ENCODE results near the gene LRCH4. TPM values are rescaled to one million over a fixed set of nuclear protein-coding genes. Genes with fewer than 3 reads are reported as not detected.

The LRCH4 gene
- total and polyA plus RNA-seq, 2 of the 8 experiments (the other 6 are each of a cell fraction or from before 2014, with no cell fraction given) = 15.5 to 36.6 TPM

- TF ChIP-seq HDAC2 (IDR thresholded peaks at IDR 0.05; ENCODE audit: borderline replicate concordance in 1 of 2, low read depth in 2 of 2, low read length in 2 of 2) (no peak), ATF2 (IDR thresholded peaks at IDR 0.05; ENCODE audit: low read length) (no peak)
- no peak overlapping the region for H2BK5ac ChIP-seq (ENCODE audit: low read depth, low read length)
- no peak overlapping the region for H3K56ac ChIP-seq (replicated peaks; ENCODE audit: insufficient read length, low read depth, low read length)
- H3K23me2 ChIP-seq (ENCODE audit: low read depth, low read length) = peaks cover 4% of the 10 kb centered on the region; the same call in 1 of the 2 replicates
- no peaks in the 10 kb centered on the region for H4K20me1 ChIP-seq (replicated peaks in 1 of 2; ENCODE audit: control insufficient read depth in 1 of 2, insufficient read depth in 2 of 2, low read length in 2 of 2)
- no peak overlapping the region for H3K27ac ChIP-seq (ENCODE audit: low read depth, low read length)
- peaks cover 2% of the 10 kb centered on the region; the same call in 1 of the 2 replicates for H3K79me1 ChIP-seq (ENCODE audit: low read depth, low read length)
- H3K23ac ChIP-seq (ENCODE audit: insufficient read length) = no peak overlapping the region
- H3K79me2 ChIP-seq (ENCODE audit: control insufficient read depth in 1 of 2, insufficient read depth in 2 of 2, low read length in 2 of 2) = peaks cover 0 to 48% of the 10 kb centered on the region in 2 experiments; a peak in 3 of 4 replicates
- DNase-seq (ENCODE audit: low read depth in 1 of 2, low spot score in 2 of 2) (no peak), FAIRE-seq (no peak)
- no peaks in the 10 kb centered on the region; a peak in 2 of 8 replicates for H3K36me3 ChIP-seq (ENCODE audit: control insufficient read depth in 2 of 4, insufficient read depth in 4 of 4, low read length in 3 of 4)
- H3K27me3 ChIP-seq (replicated peaks in 1 of 4; ENCODE audit: control insufficient read depth in 3 of 4, extremely low read depth in 1 of 4, insufficient read depth in 3 of 4, low read length in 3 of 4) = peaks cover 0 to 3% (median 2%) of the 10 kb centered on the region in 4 experiments; a peak in 3 of 7 replicates
- H2BK15ac ChIP-seq (ENCODE audit: low read length) = no peak overlapping the region
- no peak overlapping the region for H3K4me2 ChIP-seq (ENCODE audit: insufficient read depth in 1 of 2, low read depth in 2 of 2, low read length in 2 of 2)
- no peak overlapping the region for H4K8ac ChIP-seq (ENCODE audit: extremely low read depth, insufficient read depth, low read length)
- 79% methylated on average over 5 of the region's 5 CpGs; no CpG with 5 or more reads in 1 of the 2 experiments for WGBS, 2 experiments (ENCODE audit: extremely low coverage in 1 of 2, insufficient coverage in 1 of 2, insufficient read length in 1 of 2, insufficient replicate concordance in 2 of 2, low coverage in 1 of 2, low lambda C conversion rate in 2 of 2, missing lambda C conversion rate in 1 of 2)
- peaks cover 13 to 49% (median 27%) of the 10 kb centered on the region in 4 experiments; a peak in 6 of 7 replicates for H3K4me1 ChIP-seq (replicated peaks in 1 of 4; ENCODE audit: control insufficient read depth in 3 of 4, insufficient read depth in 4 of 4, low read length in 3 of 4)
- no peak overlapping the region for H2AFZ ChIP-seq (ENCODE audit: low read length)
- no peak overlapping the region; the same call in 1 of the 2 replicates for H2BK12ac ChIP-seq (ENCODE audit: low read depth, low read length)
- no peak overlapping the region for H2AK5ac ChIP-seq (ENCODE audit: low read depth, low read length)
- no peak overlapping the region for H3K4me3 ChIP-seq (ENCODE audit: extremely low read depth in 1 of 4, insufficient read depth in 2 of 4, low read depth in 3 of 4, low read length in 4 of 4)
- no peaks in the 10 kb centered on the region for H3K9me3 ChIP-seq (ENCODE audit: insufficient read depth in 2 of 2, low read depth in 1 of 2, low read length in 1 of 2)
- no peak overlapping the region for H2BK20ac ChIP-seq (ENCODE audit: low read length)
- POLR2A ChIA-PET (ENCODE audit: partially characterized antibody) = interaction anchor here (1.0 to 2.9 kb wide), 4 partner anchors 15 to 115 kb away, joined by 3 to 10 read pairs (median 5); partner anchors contain the start of genes MEPCE and ZCWPW1
- no peak overlapping the region for H3K18ac ChIP-seq (ENCODE audit: extremely low read depth, low read length)
- H4K5ac ChIP-seq (ENCODE audit: insufficient read length, low read depth, low read length) = no peak overlapping the region
- no peak overlapping the region for H3K14ac ChIP-seq (ENCODE audit: insufficient read length)
- no peak overlapping the region for H3K9ac ChIP-seq (replicated peaks in 1 of 4; ENCODE audit: extremely low read depth in 1 of 4, low read depth in 3 of 4, low read length in 3 of 4)
- CTCF ChIA-PET (ENCODE audit: partially characterized antibody) = interaction anchor here (0.6 to 26.5 kb wide), 7 partner anchors 9 to 221 kb away, joined by 3 to 341 read pairs (median 4); no protein-coding TSS in a partner anchor
- no peak overlapping the region for H4K91ac ChIP-seq (replicated peaks; ENCODE audit: insufficient read length, low read length)
- H3K4ac ChIP-seq (replicated peaks; ENCODE audit: insufficient read length, low read depth, low read length) = no peak overlapping the region
- no peak overlapping the region for H2BK120ac ChIP-seq (replicated peaks; ENCODE audit: low read depth, low read length)
Measured at GRCh38 chr7:100544386-100544785, 41.5 kb downstream of the LRCH4 start.

Data from H1 (cell line).